ENCODE results near the gene SORCS2. TPM values are rescaled to one million over a fixed set of nuclear protein-coding genes. Genes with fewer than 3 reads are reported as not detected.
A peak's percentile ranks its signal among the peaks of the same experiment; 100 is the strongest.

The SORCS2 gene
- total and polyA plus RNA-seq, 8 donors: 4.6 to 9.7 (median 7.2) TPM

DNA sequence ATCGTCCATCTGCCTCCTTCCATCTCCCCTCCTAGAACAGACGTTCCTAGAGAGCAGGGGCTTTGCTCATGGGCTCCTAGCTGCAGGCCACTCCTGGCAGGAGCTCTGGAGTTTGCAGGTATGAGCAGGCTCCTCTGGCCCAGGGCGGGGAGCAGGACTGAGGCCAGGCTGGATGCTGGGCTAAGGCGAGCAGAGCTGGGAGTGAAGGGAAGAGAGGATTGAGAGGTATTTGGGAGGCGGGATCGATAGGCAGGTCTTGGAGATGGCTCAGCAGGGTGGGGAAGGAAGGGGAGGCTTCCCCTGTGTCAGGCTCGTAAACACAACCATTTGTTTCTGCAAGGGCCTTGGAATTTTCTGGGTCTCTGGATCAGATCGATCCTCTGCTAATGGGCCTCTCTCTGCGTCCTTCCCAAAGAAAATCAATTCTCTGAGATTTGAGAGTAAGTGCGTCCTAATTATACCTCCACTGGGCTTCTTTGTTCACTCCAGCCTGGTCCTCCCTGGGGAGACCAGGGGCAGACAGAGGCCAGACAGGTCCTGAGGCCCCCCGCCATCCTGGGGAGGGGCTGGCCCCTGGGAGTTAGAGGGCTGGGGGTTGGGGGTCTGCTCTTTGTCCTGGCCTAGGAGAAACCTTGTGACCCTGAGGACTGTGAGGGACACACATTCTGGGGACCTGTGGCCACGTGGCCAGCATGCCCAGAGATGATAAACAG lies 337.2 kb downstream of the SORCS2 start:
- H3K4me3 ChIP-seq: no peak overlapping the region
- peaks cover 0 to 42% of the 10 kb centered on the region in 2 donors for H3K27me3 ChIP-seq
- no peaks in the 10 kb centered on the region for H3K4me1 ChIP-seq
- intact Hi-C loops (cut with DNase I): no loop called here
- H3K36me3 ChIP-seq: no peaks in the 10 kb centered on the region
- ATAC-seq (no peak), DNase-seq (peak in 1 of 4 donors; percentile 60)
- H3K27ac ChIP-seq: no peak overlapping the region
- TF ChIP-seq, protein P1, sequence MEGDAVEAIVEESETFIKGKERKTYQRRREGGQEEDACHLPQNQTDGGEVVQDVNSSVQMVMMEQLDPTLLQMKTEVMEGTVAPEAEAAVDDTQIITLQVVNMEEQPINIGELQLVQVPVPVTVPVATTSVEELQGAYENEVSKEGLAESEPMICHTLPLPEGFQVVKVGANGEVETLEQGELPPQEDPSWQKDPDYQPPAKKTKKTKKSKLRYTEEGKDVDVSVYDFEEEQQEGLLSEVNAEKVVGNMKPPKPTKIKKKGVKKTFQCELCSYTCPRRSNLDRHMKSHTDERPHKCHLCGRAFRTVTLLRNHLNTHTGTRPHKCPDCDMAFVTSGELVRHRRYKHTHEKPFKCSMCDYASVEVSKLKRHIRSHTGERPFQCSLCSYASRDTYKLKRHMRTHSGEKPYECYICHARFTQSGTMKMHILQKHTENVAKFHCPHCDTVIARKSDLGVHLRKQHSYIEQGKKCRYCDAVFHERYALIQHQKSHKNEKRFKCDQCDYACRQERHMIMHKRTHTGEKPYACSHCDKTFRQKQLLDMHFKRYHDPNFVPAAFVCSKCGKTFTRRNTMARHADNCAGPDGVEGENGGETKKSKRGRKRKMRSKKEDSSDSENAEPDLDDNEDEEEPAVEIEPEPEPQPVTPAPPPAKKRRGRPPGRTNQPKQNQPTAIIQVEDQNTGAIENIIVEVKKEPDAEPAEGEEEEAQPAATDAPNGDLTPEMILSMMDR (IDR thresholded peaks at IDR 0.05): no peak
- no peaks in the 10 kb centered on the region for H3K9me3 ChIP-seq

DNA sequence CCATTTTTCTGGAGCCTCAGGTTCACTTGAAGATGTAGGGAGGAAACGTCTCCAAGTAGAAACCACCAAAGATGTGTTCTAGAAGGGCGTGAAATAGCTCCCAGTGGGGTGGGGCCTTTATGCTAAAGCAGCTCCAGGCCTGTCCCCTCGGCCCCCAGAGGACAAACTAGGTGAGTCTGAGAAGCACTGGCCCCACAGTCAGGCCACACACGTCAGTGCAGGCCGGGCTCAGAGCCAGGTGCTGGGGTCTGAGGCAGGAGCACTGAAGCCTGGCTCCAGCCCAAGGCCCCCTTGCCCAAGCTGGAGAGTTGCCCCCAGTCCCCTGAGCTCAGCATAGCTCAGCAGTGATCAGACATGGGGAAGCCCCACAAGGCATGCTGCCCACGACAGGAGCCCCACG lies 337.7 kb downstream of the SORCS2 start:
- TF ChIP-seq, protein P1 (IDR thresholded peaks at IDR 0.05): no peak
- intact Hi-C loops (cut with DNase I): no loop called here
- Histone ChIP-seq H3K27ac (no peak overlapping the region), H3K9me3 (peaks cover 0 to 2% of the 10 kb centered on the region in 2 donors), H3K27me3 (peaks cover 0 to 36% of the 10 kb centered on the region in 2 donors), H3K36me3 (no peaks in the 10 kb centered on the region), H3K4me1 (no peaks in the 10 kb centered on the region), H3K4me3 (no peak overlapping the region)
- ATAC-seq (no peak), DNase-seq (peak in 1 of 4 donors; percentile 62)

DNA sequence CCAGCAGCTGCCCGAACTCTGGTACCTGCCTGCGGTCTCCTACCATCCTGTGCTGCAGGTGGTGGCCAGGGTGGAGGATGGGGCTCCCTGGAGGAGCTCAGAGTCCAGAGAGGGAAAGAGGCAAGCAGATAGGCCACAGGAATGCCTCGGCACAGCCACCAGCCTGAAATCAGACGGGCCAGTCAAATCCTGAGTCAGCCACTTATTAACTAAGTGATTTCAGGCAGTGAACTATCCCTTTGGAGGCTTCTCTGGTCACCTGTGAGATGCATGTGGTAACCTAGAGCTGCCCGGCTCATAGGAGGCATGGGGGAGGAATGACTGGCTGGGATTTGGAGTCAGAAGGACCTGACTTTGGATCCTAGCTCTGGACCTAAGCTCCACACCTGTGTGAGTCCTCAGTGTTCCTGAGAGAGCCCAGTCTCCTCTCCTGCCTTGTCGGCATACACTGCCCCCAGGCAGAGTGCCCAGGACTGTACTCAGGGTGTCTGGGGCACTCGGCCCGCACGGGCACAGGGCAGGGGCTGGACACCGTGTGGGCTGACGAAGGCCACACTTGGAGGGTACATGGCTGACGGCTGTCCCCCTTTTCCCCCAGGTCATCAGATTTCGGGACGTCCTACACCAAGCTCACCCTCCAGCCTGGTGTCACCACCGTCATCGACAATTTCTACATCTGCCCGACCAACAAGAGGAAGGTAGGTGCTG lies 338.7 kb downstream of the SORCS2 start:
- H3K27ac ChIP-seq: no peak overlapping the region
- intact Hi-C loops (cut with DNase I): no loop called here
- ATAC-seq: no peak

GRCh38 chr4:7531640-7531994 lies 339.3 kb downstream of the SORCS2 start:
- no peak overlapping the region for H3K27ac ChIP-seq
- DNase-seq: peak in 1 of 4 donors; percentile 65
- intact Hi-C loops (cut with DNase I): no loop called here

More for the DNA sequence above, 338.7 kb downstream of the SORCS2 start:
- no peak for DNase-seq
- Histone ChIP-seq H3K27me3 (peaks cover 0 to 32% of the 10 kb centered on the region in 2 donors), H3K36me3 (no peaks in the 10 kb centered on the region), H3K4me1 (no peaks in the 10 kb centered on the region), H3K4me3 (no peak overlapping the region), H3K9me3 (peaks cover 0 to 2% of the 10 kb centered on the region in 2 donors)
- TF ChIP-seq, protein P1 (IDR thresholded peaks at IDR 0.05): no peak

GRCh38 chr4:7532043-7532442 lies 339.7 kb downstream of the SORCS2 start:
- ATAC-seq (no peak), DNase-seq (no peak)
- peaks cover 0 to 2% of the 10 kb centered on the region in 2 donors for H3K9me3 ChIP-seq
- peaks cover 0 to 29% of the 10 kb centered on the region in 2 donors for H3K27me3 ChIP-seq
- intact Hi-C loops (cut with DNase I): no loop called here
- no peak overlapping the region for H3K4me3 ChIP-seq
- H3K27ac ChIP-seq: no peak overlapping the region
- no peaks in the 10 kb centered on the region for H3K4me1 ChIP-seq
- TF ChIP-seq, protein P1 (IDR thresholded peaks at IDR 0.05): no peak
- no peaks in the 10 kb centered on the region for H3K36me3 ChIP-seq

More at GRCh38 chr4:7531640-7531994, 339.3 kb downstream of the SORCS2 start:
- TF ChIP-seq, protein P1 (IDR thresholded peaks at IDR 0.05): no peak
- H3K9me3 ChIP-seq: peaks cover 0 to 2% of the 10 kb centered on the region in 2 donors
- peaks cover 0 to 32% of the 10 kb centered on the region in 2 donors for H3K27me3 ChIP-seq
- H3K4me1 ChIP-seq: no peaks in the 10 kb centered on the region
- no peak overlapping the region for H3K4me3 ChIP-seq
- ATAC-seq: no peak
- H3K36me3 ChIP-seq: no peaks in the 10 kb centered on the region

All from left lung (tissue), 10 donors.